Small intestine (tissue), 7 donors: ENCODE measurements around the gene SLC25A39. TPM values are rescaled to one million over a fixed set of nuclear protein-coding genes. Genes with fewer than 3 reads are reported as not detected.

Experiments used
- DNase-seq, 2 donors: peaks; one replicate each; pipeline versions ENCODE4 v3.0.0 to v3.0.0-alpha.2; 2013
- FAIRE-seq: peaks from 2 replicates; lab custom pipeline; 2012; peaks lifted over from hg19 to GRCh38; lab: Jason Lieb, UNC
- H3K27ac ChIP-seq, 3 donors: one replicate each; pipeline ENCODE4 v1.5.1; 2013; ENCODE audit warnings: low read length in 2 of 3, mild to moderate bottlenecking in 2 of 3, control low read depth in 1 of 3, inconsistent platforms in 1 of 3, low read depth in 1 of 3, moderate library complexity in 1 of 3
- H3K27me3 ChIP-seq, 3 donors: one replicate each; pipeline ENCODE4 v1.6.1; 2013; ENCODE audit warnings: low read length in 3 of 3, inconsistent platforms in 1 of 3; ENCODE audit not compliant: control insufficient read depth in 3 of 3, insufficient read depth in 3 of 3
- H3K36me3 ChIP-seq, 3 donors: one replicate each; pipeline ENCODE4 v1.6.1; 2013; ENCODE audit warnings: low read length in 3 of 3, inconsistent platforms in 1 of 3, low read depth in 1 of 3, mild to moderate bottlenecking in 1 of 3, moderate library complexity in 1 of 3; ENCODE audit not compliant: control insufficient read depth in 3 of 3, insufficient read depth in 2 of 3
- H3K4me1 ChIP-seq, 3 donors: one replicate each; pipeline ENCODE4 v1.6.1; 2013; ENCODE audit warnings: low read length in 2 of 3, inconsistent platforms in 1 of 3, low read depth in 1 of 3, mild to moderate bottlenecking in 1 of 3, moderate library complexity in 1 of 3; ENCODE audit not compliant: control insufficient read depth in 3 of 3, insufficient read depth in 2 of 3
- H3K4me3 ChIP-seq, 3 donors: one replicate each; pipeline ENCODE4 v1.5.1; 2013; ENCODE audit warnings: low read length in 3 of 3, control low read depth in 1 of 3, inconsistent platforms in 1 of 3, low read depth in 1 of 3, mild to moderate bottlenecking in 1 of 3, moderate library complexity in 1 of 3
- H3K9me3 ChIP-seq, 2 donors: one replicate each; pipeline ENCODE4 v1.6.1; 2013; ENCODE audit warnings: low read depth in 1 of 2, low read length in 1 of 2; ENCODE audit not compliant: control insufficient read depth in 2 of 2, insufficient read depth in 1 of 2
- WGBS, 3 donors: extraction: QIAGEN DNeasy Blood & Tissue Kit; methylation state at CpG; one replicate each; pipeline ENCODE4 v1.1.7; 2013; 5-methylcytosine and 5-hydroxymethylcytosine counted together
- polyA plus RNA-seq, 4 donors: library from polyadenylated mRNA; stranded (reverse) in 3 of 4; unstranded in 1 of 4; fragments of 200-250 nt in 3 of 4; fragments of 120-200 nt in 1 of 4; gene quantifications; one replicate each; pipeline versions ENCODE4 v1.2.1 to v1.2.3, GENCODE V29; 2013
- donor health status: healthy with polysubstance abuse.
- donor health status: control.
- donor health status: control.
- donor health status: Bipolar disorder and iron deficiency.
- donor health status: healthy.

The SLC25A39 gene
- polyA plus RNA-seq, 4 donors, result 95.0 to 165 (median 139) TPM

GRCh38 chr17:44310188-44310587 lies 14.4 kb downstream of the SLC25A39 start:
- Histone ChIP-seq H3K27me3 (peaks cover 6 to 26% (median 7%) of the 10 kb centered on the region in 3 donors), H3K27ac (no peak overlapping the region), H3K36me3 (peaks cover 0 to 2% (median 0%) of the 10 kb centered on the region in 3 donors), H3K9me3 (no peaks in the 10 kb centered on the region), H3K4me1 (peaks cover 3 to 35% (median 8%) of the 10 kb centered on the region in 3 donors), H3K4me3 (no peak overlapping the region)
- 81 to 95% (median 94%) methylated on average over 2 of the region's 2 CpGs for WGBS, 3 donors
- no peak for FAIRE-seq
- no peak for DNase-seq

- Histone ChIP-seq H3K27me3 (peaks cover 0 to 20% (median 7%) of the 10 kb centered on the region in 3 donors), H3K4me3 (peak overlapping the region in 1 of 3 donors; percentile 44), H3K27ac (no peak overlapping the region), H3K9me3 (no peaks in the 10 kb centered on the region), H3K36me3 (peaks cover 0 to 2% (median 0%) of the 10 kb centered on the region in 3 donors), H3K4me1 (peaks cover 3 to 30% (median 8%) of the 10 kb centered on the region in 3 donors)
- DNase-seq, result no peak
- 35 to 46% (median 38%) methylated on average over 5 of the region's 5 CpGs for WGBS, 3 donors
- FAIRE-seq, result no peak
These were observed 15.2 kb downstream of the SLC25A39 start for GRCh38 chr17:44309472-44309871.

- 2 to 3% (median 3%) methylated on average over 14 to 15 of the region's 15 CpGs for WGBS, 3 donors
- DNase-seq (no peak), FAIRE-seq (no peak)
- peak overlapping the region in 2 of 3 donors; percentile 34 to 44 for H3K4me3 ChIP-seq
- H3K4me1 ChIP-seq, result peaks cover 3 to 24% (median 8%) of the 10 kb centered on the region in 3 donors
- H3K36me3 ChIP-seq, result peaks cover 0 to 2% (median 0%) of the 10 kb centered on the region in 3 donors
- H3K27ac ChIP-seq, result peak overlapping the region in 1 of 3 donors; percentile 9
- H3K27me3 ChIP-seq, result peaks cover 0 to 13% (median 1%) of the 10 kb centered on the region in 3 donors
- no peaks in the 10 kb centered on the region for H3K9me3 ChIP-seq
These were observed 15.8 kb downstream of the SLC25A39 start for GRCh38 chr17:44308865-44309264.

- no peak for FAIRE-seq
- Histone ChIP-seq H3K4me3 (peak within 1 kb of the TSS; percentile 10 to 44 (median 34)), H3K27ac (peak within 1 kb of the TSS in 1 of 3 donors; percentile 9), H3K27me3 (peaks cover 0 to 13% (median 0%) of the 10 kb centered on the region in 3 donors), H3K9me3 (no peaks in the 10 kb centered on the region), H3K4me1 (peaks cover 3 to 22% (median 8%) of the 10 kb centered on the region in 3 donors), H3K36me3 (peaks cover 0 to 2% (median 0%) of the 10 kb centered on the region in 3 donors)
- 1% methylated on average over 24 to 39 of the region's 39 CpGs for WGBS, 3 donors
- peak; percentile 44 to 95 for DNase-seq
These were observed 16.3 kb downstream of the SLC25A39 start, which contains the start of gene RUNDC3A for GRCh38 chr17:44308320-44308818. Gene RUNDC3A (plus strand): TSS chr17:44308601. CDS start chr17:44308833, 232 bp downstream.

- peaks cover 0 to 13% (median 0%) of the 10 kb centered on the region in 3 donors for H3K27me3 ChIP-seq
- peak overlapping the region in 1 of 3 donors; percentile 8 for H3K27ac ChIP-seq
- FAIRE-seq (no peak), DNase-seq (peak; percentile 21 to 67)
- WGBS, 3 donors, result 2 to 3% (median 3%) methylated on average over 26 of the region's 26 CpGs
- no peaks in the 10 kb centered on the region for H3K9me3 ChIP-seq
- H3K36me3 ChIP-seq, result no peaks in the 10 kb centered on the region
- peaks cover 3 to 15% (median 8%) of the 10 kb centered on the region in 3 donors for H3K4me1 ChIP-seq
- H3K4me3 ChIP-seq, result peak overlapping the region; percentile 10 to 44 (median 34)
These were observed 17.0 kb downstream of the SLC25A39 start for GRCh38 chr17:44307387-44308186.

DNA sequence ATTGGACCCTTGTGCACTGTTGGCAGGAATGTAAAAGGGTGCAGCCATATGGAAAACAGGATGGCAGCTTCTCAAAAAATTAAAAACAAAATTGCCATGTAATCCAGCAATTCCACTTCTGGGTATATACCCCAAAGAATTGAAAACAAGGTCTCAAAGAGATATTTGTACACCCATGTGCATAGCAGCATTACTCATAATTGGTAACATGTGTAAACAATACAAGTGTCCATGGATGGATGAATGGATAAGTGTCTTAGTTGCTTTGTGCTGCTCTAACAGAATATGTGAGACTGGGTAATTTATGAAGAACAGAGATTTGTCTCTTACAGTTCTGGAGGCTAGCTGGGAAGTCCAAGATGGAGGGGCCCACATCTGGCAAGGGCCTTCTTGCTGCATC lies 20.0 kb downstream of the SLC25A39 start:
- Histone ChIP-seq H3K4me3 (no peak overlapping the region), H3K27ac (no peak overlapping the region), H3K9me3 (no peaks in the 10 kb centered on the region), H3K36me3 (no peaks in the 10 kb centered on the region), H3K27me3 (peaks cover 0 to 13% (median 0%) of the 10 kb centered on the region in 3 donors), H3K4me1 (peaks cover 3 to 8% (median 8%) of the 10 kb centered on the region in 3 donors)
- no peak for DNase-seq
- no peak for FAIRE-seq

- FAIRE-seq, result no peak
These were observed 26.6 kb downstream of the SLC25A39 start for GRCh38 chr17:44297975-44298374.

GRCh38 chr17:44293509-44294226 lies 31.0 kb downstream of the SLC25A39 start:
- no peaks in the 10 kb centered on the region for H3K4me1 ChIP-seq
- no peak overlapping the region for H3K27ac ChIP-seq
- H3K4me3 ChIP-seq, result no peak overlapping the region
- no peak for DNase-seq
- WGBS, 3 donors, result 80 to 85% (median 81%) methylated on average over 9 of the region's 9 CpGs
- FAIRE-seq, result no peak
- H3K9me3 ChIP-seq, result no peaks in the 10 kb centered on the region
- H3K27me3 ChIP-seq, result no peaks in the 10 kb centered on the region
- H3K36me3 ChIP-seq, result no peaks in the 10 kb centered on the region

More at GRCh38 chr17:44297975-44298374, 26.6 kb downstream of the SLC25A39 start:
- Histone ChIP-seq H3K4me3 (no peak overlapping the region), H3K27ac (no peak overlapping the region), H3K27me3 (no peaks in the 10 kb centered on the region), H3K9me3 (no peaks in the 10 kb centered on the region), H3K36me3 (no peaks in the 10 kb centered on the region), H3K4me1 (no peaks in the 10 kb centered on the region)
- 75 to 91% (median 85%) methylated on average over 3 of the region's 3 CpGs for WGBS, 3 donors
- DNase-seq, result no peak
